ENCODE measurements around the gene TAP2.

Gene TAP2

GRCh38 chr6:32803416-32803815 lies 35.1 kb downstream of the TAP2 start:
- TF ChIP-seq TCF4 (CRISPR knock-in tag; IDR thresholded peaks at IDR 0.05; ENCODE audit: borderline replicate concordance) (no peak), RARB (CRISPR knock-in tag; IDR thresholded peaks at IDR 0.05) (no peak), TOX (CRISPR knock-in tag; IDR thresholded peaks at IDR 0.05; ENCODE audit: borderline replicate concordance) (no peak), OSR1 (CRISPR knock-in tag; IDR thresholded peaks at IDR 0.05) (no peak), ARNTL (CRISPR knock-in tag; IDR thresholded peaks at IDR 0.05; ENCODE audit: borderline replicate concordance, low read depth) (no peak), ZFP30 (CRISPR knock-in tag; IDR thresholded peaks at IDR 0.05) (no peak), SNAI2 (CRISPR knock-in tag; IDR thresholded peaks at IDR 0.05) (no peak)
- TF ChIP-seq, protein P1, sequence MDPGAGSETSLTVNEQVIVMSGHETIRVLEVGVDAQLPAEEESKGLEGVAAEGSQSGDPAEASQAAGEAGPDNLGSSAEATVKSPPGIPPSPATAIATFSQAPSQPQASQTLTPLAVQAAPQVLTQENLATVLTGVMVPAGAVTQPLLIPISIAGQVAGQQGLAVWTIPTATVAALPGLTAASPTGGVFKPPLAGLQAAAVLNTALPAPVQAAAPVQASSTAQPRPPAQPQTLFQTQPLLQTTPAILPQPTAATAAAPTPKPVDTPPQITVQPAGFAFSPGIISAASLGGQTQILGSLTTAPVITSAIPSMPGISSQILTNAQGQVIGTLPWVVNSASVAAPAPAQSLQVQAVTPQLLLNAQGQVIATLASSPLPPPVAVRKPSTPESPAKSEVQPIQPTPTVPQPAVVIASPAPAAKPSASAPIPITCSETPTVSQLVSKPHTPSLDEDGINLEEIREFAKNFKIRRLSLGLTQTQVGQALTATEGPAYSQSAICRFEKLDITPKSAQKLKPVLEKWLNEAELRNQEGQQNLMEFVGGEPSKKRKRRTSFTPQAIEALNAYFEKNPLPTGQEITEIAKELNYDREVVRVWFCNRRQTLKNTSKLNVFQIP (CRISPR knock-in tag; IDR thresholded peaks at IDR 0.05; ENCODE audit: borderline replicate concordance, low read depth) = no peak
- ATAC-seq = no peak

GRCh38 chr6:32799740-32800139 lies 38.8 kb downstream of the TAP2 start:
- TF ChIP-seq, protein P2, sequence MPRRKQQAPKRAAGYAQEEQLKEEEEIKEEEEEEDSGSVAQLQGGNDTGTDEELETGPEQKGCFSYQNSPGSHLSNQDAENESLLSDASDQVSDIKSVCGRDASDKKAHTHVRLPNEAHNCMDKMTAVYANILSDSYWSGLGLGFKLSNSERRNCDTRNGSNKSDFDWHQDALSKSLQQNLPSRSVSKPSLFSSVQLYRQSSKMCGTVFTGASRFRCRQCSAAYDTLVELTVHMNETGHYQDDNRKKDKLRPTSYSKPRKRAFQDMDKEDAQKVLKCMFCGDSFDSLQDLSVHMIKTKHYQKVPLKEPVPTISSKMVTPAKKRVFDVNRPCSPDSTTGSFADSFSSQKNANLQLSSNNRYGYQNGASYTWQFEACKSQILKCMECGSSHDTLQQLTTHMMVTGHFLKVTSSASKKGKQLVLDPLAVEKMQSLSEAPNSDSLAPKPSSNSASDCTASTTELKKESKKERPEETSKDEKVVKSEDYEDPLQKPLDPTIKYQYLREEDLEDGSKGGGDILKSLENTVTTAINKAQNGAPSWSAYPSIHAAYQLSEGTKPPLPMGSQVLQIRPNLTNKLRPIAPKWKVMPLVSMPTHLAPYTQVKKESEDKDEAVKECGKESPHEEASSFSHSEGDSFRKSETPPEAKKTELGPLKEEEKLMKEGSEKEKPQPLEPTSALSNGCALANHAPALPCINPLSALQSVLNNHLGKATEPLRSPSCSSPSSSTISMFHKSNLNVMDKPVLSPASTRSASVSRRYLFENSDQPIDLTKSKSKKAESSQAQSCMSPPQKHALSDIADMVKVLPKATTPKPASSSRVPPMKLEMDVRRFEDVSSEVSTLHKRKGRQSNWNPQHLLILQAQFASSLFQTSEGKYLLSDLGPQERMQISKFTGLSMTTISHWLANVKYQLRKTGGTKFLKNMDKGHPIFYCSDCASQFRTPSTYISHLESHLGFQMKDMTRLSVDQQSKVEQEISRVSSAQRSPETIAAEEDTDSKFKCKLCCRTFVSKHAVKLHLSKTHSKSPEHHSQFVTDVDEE (CRISPR knock-in tag; IDR thresholded peaks at IDR 0.05) = no peak
- TF ChIP-seq, protein P1 (CRISPR knock-in tag; IDR thresholded peaks at IDR 0.05; ENCODE audit: borderline replicate concordance, low read depth) = no peak
- no peak for TF ChIP-seq ZFP30 (CRISPR knock-in tag; IDR thresholded peaks at IDR 0.05)

DNA sequence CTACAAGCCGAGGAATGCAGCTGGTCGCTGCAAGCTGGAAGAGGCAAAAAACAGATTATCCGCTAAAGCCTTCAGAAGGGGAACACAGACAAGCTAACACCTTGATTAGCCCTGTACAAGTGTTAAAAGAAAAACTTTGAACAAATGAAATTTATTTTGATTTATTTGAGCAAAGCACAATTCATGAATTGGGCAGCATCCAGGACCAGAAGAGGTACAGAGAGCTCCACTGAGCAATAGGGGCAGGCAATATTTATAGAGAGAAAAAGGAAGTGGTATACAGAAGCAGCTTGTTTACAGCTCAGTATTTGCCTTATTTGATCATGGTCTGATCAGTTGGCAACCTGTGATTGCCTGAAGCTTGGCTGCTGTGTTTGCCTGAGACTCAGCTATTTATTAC lies 39.4 kb downstream of the TAP2 start:
- ATAC-seq = no peak
- TF ChIP-seq, protein P2 (CRISPR knock-in tag; IDR thresholded peaks at IDR 0.05) = no peak
- TF ChIP-seq ESRRG (CRISPR knock-in tag; IDR thresholded peaks at IDR 0.05) = no peak
- TF ChIP-seq, protein P3, sequence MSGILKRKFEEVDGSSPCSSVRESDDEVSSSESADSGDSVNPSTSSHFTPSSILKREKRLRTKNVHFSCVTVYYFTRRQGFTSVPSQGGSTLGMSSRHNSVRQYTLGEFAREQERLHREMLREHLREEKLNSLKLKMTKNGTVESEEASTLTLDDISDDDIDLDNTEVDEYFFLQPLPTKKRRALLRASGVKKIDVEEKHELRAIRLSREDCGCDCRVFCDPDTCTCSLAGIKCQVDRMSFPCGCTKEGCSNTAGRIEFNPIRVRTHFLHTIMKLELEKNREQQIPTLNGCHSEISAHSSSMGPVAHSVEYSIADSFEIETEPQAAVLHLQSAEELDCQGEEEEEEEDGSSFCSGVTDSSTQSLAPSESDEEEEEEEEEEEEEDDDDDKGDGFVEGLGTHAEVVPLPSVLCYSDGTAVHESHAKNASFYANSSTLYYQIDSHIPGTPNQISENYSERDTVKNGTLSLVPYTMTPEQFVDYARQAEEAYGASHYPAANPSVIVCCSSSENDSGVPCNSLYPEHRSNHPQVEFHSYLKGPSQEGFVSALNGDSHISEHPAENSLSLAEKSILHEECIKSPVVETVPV (CRISPR knock-in tag; IDR thresholded peaks at IDR 0.05) = no peak
- TF ChIP-seq BACH2 (CRISPR knock-in tag; IDR thresholded peaks at IDR 0.05; ENCODE audit: borderline replicate concordance) = no peak
- no peak for TF ChIP-seq ZC3H10 (CRISPR knock-in tag; IDR thresholded peaks at IDR 0.05)
- TF ChIP-seq OSR1 (CRISPR knock-in tag; IDR thresholded peaks at IDR 0.05) = no peak
- no peak for TF ChIP-seq ZFP3 (CRISPR knock-in tag; IDR thresholded peaks at IDR 0.05)
- TF ChIP-seq PPARA (CRISPR knock-in tag; IDR thresholded peaks at IDR 0.05; ENCODE audit: borderline replicate concordance) = no peak
- TF ChIP-seq, protein P1 (CRISPR knock-in tag; IDR thresholded peaks at IDR 0.05; ENCODE audit: borderline replicate concordance, low read depth) = no peak
- TF ChIP-seq ZNF8 (CRISPR knock-in tag; IDR thresholded peaks at IDR 0.05) = no peak
- no peak for TF ChIP-seq ARNTL (CRISPR knock-in tag; IDR thresholded peaks at IDR 0.05; ENCODE audit: borderline replicate concordance, low read depth)
- no peak for TF ChIP-seq RARB (CRISPR knock-in tag; IDR thresholded peaks at IDR 0.05)
- TF ChIP-seq TOX (CRISPR knock-in tag; IDR thresholded peaks at IDR 0.05; ENCODE audit: borderline replicate concordance) = no peak
- no peak for TF ChIP-seq ZNF70 (CRISPR knock-in tag; IDR thresholded peaks at IDR 0.05)
- TF ChIP-seq, protein P4, sequence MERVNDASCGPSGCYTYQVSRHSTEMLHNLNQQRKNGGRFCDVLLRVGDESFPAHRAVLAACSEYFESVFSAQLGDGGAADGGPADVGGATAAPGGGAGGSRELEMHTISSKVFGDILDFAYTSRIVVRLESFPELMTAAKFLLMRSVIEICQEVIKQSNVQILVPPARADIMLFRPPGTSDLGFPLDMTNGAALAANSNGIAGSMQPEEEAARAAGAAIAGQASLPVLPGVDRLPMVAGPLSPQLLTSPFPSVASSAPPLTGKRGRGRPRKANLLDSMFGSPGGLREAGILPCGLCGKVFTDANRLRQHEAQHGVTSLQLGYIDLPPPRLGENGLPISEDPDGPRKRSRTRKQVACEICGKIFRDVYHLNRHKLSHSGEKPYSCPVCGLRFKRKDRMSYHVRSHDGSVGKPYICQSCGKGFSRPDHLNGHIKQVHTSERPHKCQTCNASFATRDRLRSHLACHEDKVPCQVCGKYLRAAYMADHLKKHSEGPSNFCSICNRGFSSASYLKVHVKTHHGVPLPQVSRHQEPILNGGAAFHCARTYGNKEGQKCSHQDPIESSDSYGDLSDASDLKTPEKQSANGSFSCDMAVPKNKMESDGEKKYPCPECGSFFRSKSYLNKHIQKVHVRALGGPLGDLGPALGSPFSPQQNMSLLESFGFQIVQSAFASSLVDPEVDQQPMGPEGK (CRISPR knock-in tag; IDR thresholded peaks at IDR 0.05; ENCODE audit: borderline replicate concordance) = no peak
- no peak for TF ChIP-seq SNAI2 (CRISPR knock-in tag; IDR thresholded peaks at IDR 0.05)
- TF ChIP-seq ZNF565 (CRISPR knock-in tag; conservative IDR thresholded peaks at IDR 0.05; ENCODE audit: low read depth) = no peak

More at GRCh38 chr6:32799740-32800139, 38.8 kb downstream of the TAP2 start:
- no peak for ATAC-seq
